Astrocyte (in vitro differentiated cells and primary cell): ENCODE measurements around the gene ORAI2. TPM values are rescaled to one million over a fixed set of nuclear protein-coding genes. Genes with fewer than 3 reads are reported as not detected.
"Not testable (repeated sequence)": the region's sequence is repeated elsewhere in the genome, so short reads cannot be mapped to it uniquely, and the experiment has no call there.

Source experiments
- DNase-seq: peaks from one replicate; pipeline ENCODE4 v3.0.0-alpha.2; 2010; ENCODE audit warnings: low read depth
- FAIRE-seq: peaks from 2 replicates; lab custom pipeline; 2011; peaks lifted over from hg19 to GRCh38; lab: Jason Lieb, UNC
- H2AFZ ChIP-seq: 2 replicates; pipeline ENCODE4 v1.6.0; 2012; ENCODE audit warnings: low read depth, low read length, inconsistent platforms
- H3K27ac ChIP-seq: 2 replicates; pipeline ENCODE4 v1.5.1; 2011; ENCODE audit warnings: low read depth, low read length, inconsistent platforms
- H3K27me3 ChIP-seq: 2 replicates; pipeline ENCODE4 v1.6.0; 2011; ENCODE audit warnings: low read length, inconsistent platforms; ENCODE audit not compliant: insufficient read depth
- H3K36me3 ChIP-seq: 2 replicates; pipeline ENCODE4 v1.5.1; 2011; ENCODE audit warnings: low read length, inconsistent platforms; ENCODE audit not compliant: insufficient read depth
- H3K4me1 ChIP-seq: 2 replicates; pipeline ENCODE4 v1.5.1; 2011; ENCODE audit warnings: low read length, inconsistent platforms; ENCODE audit not compliant: insufficient read depth
- H3K4me2 ChIP-seq: 2 replicates; pipeline ENCODE4 v1.6.0; 2012; ENCODE audit warnings: low read length, inconsistent platforms
- H3K4me3 ChIP-seq: 2 replicates; pipeline ENCODE4 v1.5.1; 2011; ENCODE audit warnings: low read depth, mild to moderate bottlenecking, low read length, inconsistent platforms; ENCODE audit not compliant: insufficient read depth
- H3K79me2 ChIP-seq: 2 replicates; pipeline ENCODE4 v1.6.0; 2012; ENCODE audit warnings: mild to moderate bottlenecking, low read length, inconsistent platforms; ENCODE audit not compliant: insufficient read depth
- H3K9ac ChIP-seq: 2 replicates; pipeline ENCODE4 v1.6.0; 2012; ENCODE audit warnings: mild to moderate bottlenecking, low read length, inconsistent platforms
- H3K9me3 ChIP-seq: 2 replicates; pipeline ENCODE4 v1.5.1; 2012; ENCODE audit warnings: low read depth, mild to moderate bottlenecking, low read length, inconsistent platforms; ENCODE audit not compliant: insufficient read depth
- H4K20me1 ChIP-seq: 2 replicates; pipeline ENCODE4 v1.6.0; 2012; ENCODE audit warnings: low read length, inconsistent platforms; ENCODE audit not compliant: insufficient read depth
- H3K27ac Mint-ChIP-seq: one replicate; pipeline ENCODE4 v1.8.0; 2021; ENCODE audit warnings: mild to moderate bottlenecking, mixed read lengths; ENCODE audit not compliant: unreplicated experiment
- H3K27me3 Mint-ChIP-seq: one replicate; pipeline ENCODE4 v1.8.0; 2021; ENCODE audit warnings: low read depth, mixed read lengths; ENCODE audit not compliant: unreplicated experiment
- H3K36me3 Mint-ChIP-seq: one replicate; pipeline ENCODE4 v1.8.0; 2021; ENCODE audit warnings: low read depth, mixed read lengths; ENCODE audit not compliant: unreplicated experiment
- H3K4me1 Mint-ChIP-seq: one replicate; pipeline ENCODE4 v1.8.0; 2021; ENCODE audit warnings: low read depth, mixed read lengths; ENCODE audit not compliant: unreplicated experiment
- H3K4me3 Mint-ChIP-seq: one replicate; pipeline ENCODE4 v1.8.0; 2021; ENCODE audit warnings: mild to moderate bottlenecking, moderate library complexity, mixed read lengths; ENCODE audit not compliant: unreplicated experiment
- H3K9me3 Mint-ChIP-seq: one replicate; pipeline ENCODE4 v1.8.0; 2021; ENCODE audit warnings: mild to moderate bottlenecking, mixed read lengths; ENCODE audit not compliant: unreplicated experiment
- microRNA-seq: library from miRNA; unstranded; fragments of <30 nt; microRNA quantifications from one replicate; pipeline ENCODE4 v1.2.0, GENCODE V29; 2020
- total RNA-seq: library from RNA; stranded (reverse); gene quantifications from 2 replicates; pipeline ENCODE4 v1.2.1, GENCODE V29; 2021

The ORAI2 gene
- total RNA-seq, 1 donor from 2014 or later: 64.4 TPM

DNA sequence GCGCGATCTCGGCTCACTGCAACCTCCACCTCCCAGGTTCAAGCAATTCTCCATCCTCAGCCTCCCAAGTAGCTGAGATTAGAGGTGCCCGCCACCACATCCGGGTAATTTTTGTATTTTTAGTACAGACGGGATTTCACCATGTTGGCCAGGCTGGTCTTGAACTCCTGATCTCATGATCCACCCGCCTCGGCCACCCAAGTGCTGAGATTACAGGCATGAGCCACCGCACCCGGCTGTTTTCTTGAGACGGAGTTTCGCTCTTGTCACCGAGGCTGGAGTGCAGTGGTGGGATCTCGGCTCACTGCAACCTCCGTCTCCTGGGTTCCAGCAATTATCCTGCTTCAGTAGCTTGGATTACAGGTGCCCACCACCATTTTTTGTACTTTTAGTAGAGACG lies 64.9 kb downstream of the ORAI2 start:
- FAIRE-seq: not testable (repeated sequence)

GRCh38 chr7:102503141-102503540 lies 69.8 kb downstream of the ORAI2 start:
- H3K4me1 ChIP-seq, H3K9ac ChIP-seq, H3K36me3 ChIP-seq, H3K27ac ChIP-seq, H3K4me3 Mint-ChIP-seq, H3K9me3 ChIP-seq, H4K20me1 ChIP-seq, H3K4me1 Mint-ChIP-seq, DNase-seq, H2AFZ ChIP-seq, H3K27me3 ChIP-seq, FAIRE-seq, H3K4me3 ChIP-seq, H3K4me2 ChIP-seq, H3K36me3 Mint-ChIP-seq, H3K27me3 Mint-ChIP-seq, H3K79me2 ChIP-seq, H3K9me3 Mint-ChIP-seq, H3K27ac Mint-ChIP-seq: not testable (repeated sequence)

More for the DNA sequence above, 64.9 kb downstream of the ORAI2 start:
- not testable (repeated sequence) for H3K79me2 ChIP-seq, H3K27ac ChIP-seq, H3K4me3 ChIP-seq, H3K4me1 ChIP-seq, H3K4me2 ChIP-seq, H3K27me3 Mint-ChIP-seq, H2AFZ ChIP-seq, H3K9ac ChIP-seq, H3K9me3 Mint-ChIP-seq, H3K36me3 Mint-ChIP-seq, H4K20me1 ChIP-seq, H3K27me3 ChIP-seq, DNase-seq, H3K36me3 ChIP-seq, H3K9me3 ChIP-seq, H3K4me3 Mint-ChIP-seq, H3K4me1 Mint-ChIP-seq, H3K27ac Mint-ChIP-seq

DNA sequence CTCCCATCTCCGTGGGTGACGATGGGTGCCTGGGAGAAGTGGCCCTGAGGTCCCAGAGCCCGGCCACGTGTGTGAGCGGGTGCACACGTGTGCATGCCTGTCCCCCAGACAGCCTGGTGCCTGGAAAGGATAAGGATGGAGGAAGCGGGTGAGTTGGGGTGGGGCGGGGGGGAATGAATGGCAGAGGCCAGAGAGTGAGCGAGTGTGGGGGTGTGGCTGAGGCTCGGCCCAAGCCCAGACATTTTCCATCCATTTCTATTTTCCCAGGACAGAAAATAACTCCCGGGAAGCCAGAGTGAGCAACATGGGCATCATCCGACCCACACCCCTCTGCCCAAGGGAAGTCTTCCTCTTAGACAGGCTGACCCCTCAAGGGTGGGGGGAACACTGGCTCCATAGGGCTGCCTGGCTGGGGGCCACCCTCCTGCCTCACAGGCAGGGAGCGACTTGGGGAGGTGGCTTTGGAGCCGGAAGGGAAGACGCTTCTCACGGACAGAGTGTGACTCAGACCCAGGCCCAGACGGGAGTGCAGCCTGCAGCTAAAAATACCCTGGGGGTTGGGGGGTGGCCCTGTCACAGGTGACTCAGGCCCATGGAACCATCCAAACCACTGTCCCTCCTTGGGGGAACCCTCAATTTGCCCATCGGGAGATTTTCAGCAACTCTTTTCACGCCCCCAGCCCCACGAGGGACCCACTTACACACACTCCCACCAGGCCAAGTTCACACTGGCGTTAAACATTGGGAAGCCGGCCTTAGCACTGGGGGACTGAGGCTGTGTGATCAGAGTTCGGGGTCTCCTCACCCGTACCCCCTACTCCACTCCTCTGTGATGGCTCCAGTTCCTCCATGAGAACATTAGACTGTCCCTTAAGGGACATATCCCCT lies 72.2 kb downstream of the ORAI2 start:
- not testable (repeated sequence) for H3K9me3 Mint-ChIP-seq, H3K36me3 ChIP-seq, H3K79me2 ChIP-seq, H3K9me3 ChIP-seq, DNase-seq, H3K27me3 ChIP-seq, H3K4me1 ChIP-seq, H4K20me1 ChIP-seq, H2AFZ ChIP-seq, H3K4me3 Mint-ChIP-seq, H3K4me1 Mint-ChIP-seq, FAIRE-seq, H3K4me3 ChIP-seq, H3K27ac Mint-ChIP-seq, H3K27me3 Mint-ChIP-seq, H3K36me3 Mint-ChIP-seq
- Histone ChIP-seq H3K27ac (peak overlapping the region; percentile 86), H3K9ac (peak overlapping the region; percentile 67), H3K4me2 (peak overlapping the region; percentile 50)

Small RNAs within 50 kb of the gene (microRNA-seq; reads per million reads assigned to microRNA genes)
- gene MIR4467: 3.3 reads per million, percentile 9 among the genes with 10 or more reads in this experiment
- 5.5 reads per million, percentile 23 among the genes with 10 or more reads in this experiment for gene MIR5090
- not detected for gene MIR548O

Other genes with a start within 250 kb of the ORAI2 start
- 3.4 and 5.6 TPM in 2 replicates for gene SH2B2, start 146.7 kb upstream of the ORAI2 start, total RNA-seq
- gene SPDYE6, start 77.1 kb upstream of the ORAI2 start, total RNA-seq: not detected in 2 replicates
- gene PRKRIP1, start 37.2 kb upstream of the ORAI2 start, total RNA-seq: 35.1 and 37.3 TPM in 2 replicates
- gene ALKBH4, start 31.3 kb downstream of the ORAI2 start, total RNA-seq: 8.7 and 12.4 TPM in 2 replicates
- gene LRWD1, start 31.4 kb downstream of the ORAI2 start, total RNA-seq: 26.2 and 28.5 TPM in 2 replicates
- gene POLR2J, start 45.3 kb downstream of the ORAI2 start, total RNA-seq: 36.9 and 41.4 TPM in 2 replicates
- gene RASA4B, start 84.2 kb downstream of the ORAI2 start, total RNA-seq: 1.1 and 1.7 TPM in 2 replicates
- 3.3 and 3.4 TPM in 2 replicates for gene UPK3BL2, start 110.1 kb downstream of the ORAI2 start, total RNA-seq
- not detected in 2 replicates for gene SPDYE2, start 117.7 kb downstream of the ORAI2 start, total RNA-seq
- gene POLR2J3, start 139.0 kb downstream of the ORAI2 start, total RNA-seq: 10.0 and 12.2 TPM in 2 replicates
- 5.0 and 7.2 TPM in 2 replicates for gene RASA4, start 183.2 kb downstream of the ORAI2 start, total RNA-seq
- gene UPK3BL1, start 209.2 kb downstream of the ORAI2 start, total RNA-seq: 9.1 and 12.2 TPM in 2 replicates
- not detected in 2 replicates for gene SPDYE2B, start 216.7 kb downstream of the ORAI2 start, total RNA-seq
- 3.1 and 3.6 TPM in 2 replicates for gene POLR2J2, start 238.1 kb downstream of the ORAI2 start, total RNA-seq